HG02840 (cell line): Measurements from ENCODE around the gene FADS6.

Source experiments
- ATAC-seq: cut with Tn5 transposase; IDR thresholded peaks from one replicate; pipeline ENCODE4 v1.9.1; 2021; ENCODE audit warnings: mild to moderate bottlenecking, moderate library complexity, moderate number of reproducible peaks; ENCODE audit not compliant: unreplicated experiment, low FRiP score

Gene FADS6

DNA sequence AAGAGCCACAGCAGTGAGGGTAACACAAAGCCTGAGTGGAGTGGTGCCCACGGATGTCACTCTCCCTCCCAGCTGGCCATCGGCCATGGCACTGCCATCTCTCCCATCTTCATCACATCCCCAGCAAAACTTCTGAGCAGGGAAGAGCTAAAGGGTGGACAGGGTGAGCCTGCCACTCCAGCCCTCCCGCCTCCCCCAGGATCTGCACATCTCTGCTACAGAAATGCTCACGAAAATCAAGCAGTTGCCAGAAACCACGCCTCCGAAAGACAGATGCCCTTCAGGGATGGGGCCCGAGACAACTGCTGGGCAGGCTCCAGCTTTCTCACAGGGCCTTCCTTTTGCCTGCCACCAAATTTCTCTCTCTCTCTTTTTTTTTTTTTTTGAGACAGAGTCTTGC, 37.3 kb downstream of the FADS6 start:
- ATAC-seq = no peak

DNA sequence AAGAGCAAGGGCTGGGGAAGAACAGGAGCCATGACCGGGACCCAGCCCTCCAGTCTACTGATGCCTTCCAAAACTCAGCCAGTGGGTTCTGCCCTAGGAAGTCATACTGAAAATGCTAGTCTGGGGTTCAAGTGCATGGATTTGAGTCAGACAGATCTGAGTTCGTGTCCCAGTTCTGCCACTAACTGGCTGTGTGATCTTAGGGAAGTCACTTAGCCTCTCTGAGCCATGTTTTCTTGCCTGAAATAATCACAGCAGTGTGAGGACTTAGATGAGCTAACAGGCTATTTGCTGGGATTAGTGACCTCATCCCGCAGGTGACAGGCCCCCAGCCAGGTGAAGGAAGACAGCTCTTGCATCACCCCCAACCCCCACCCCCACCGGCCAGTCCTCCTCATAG, 38.1 kb downstream of the FADS6 start:
- ATAC-seq = no peak

GRCh38 chr17:74854792-74855191, 38.6 kb downstream of the FADS6 start:
- no peak for ATAC-seq

GRCh38 chr17:74853669-74854068, 39.8 kb downstream of the FADS6 start:
- no peak for ATAC-seq

GRCh38 chr17:74853048-74853397, 40.4 kb downstream of the FADS6 start:
- ATAC-seq = no peak

GRCh38 chr17:74852237-74853047, 41.0 kb downstream of the FADS6 start:
- ATAC-seq = no peak

- ATAC-seq = no peak
Observed at GRCh38 chr17:74851612-74852236, 41.7 kb downstream of the FADS6 start.

DNA sequence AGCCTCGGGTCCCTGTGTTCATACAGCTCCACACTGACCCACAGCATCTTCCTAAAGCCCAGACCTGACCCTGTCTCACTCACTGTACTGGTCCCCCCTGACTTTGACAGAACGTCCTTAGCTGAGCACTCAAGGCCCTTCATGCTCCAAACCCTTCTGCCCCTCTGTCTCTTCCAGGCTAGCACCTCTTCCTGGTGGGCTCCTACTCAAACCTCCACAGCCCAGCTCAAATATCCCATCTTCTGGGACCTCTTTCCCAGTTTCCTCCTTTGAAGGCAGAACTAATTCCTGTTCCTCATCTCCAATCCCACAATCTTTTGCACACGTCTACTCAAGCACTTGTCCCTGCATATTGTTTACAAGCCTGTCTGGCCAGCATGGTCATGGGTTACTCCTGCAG, 42.5 kb downstream of the FADS6 start:
- no peak for ATAC-seq

GRCh38 chr17:74850310-74850709, 43.1 kb downstream of the FADS6 start:
- no peak for ATAC-seq

- ATAC-seq = no peak
Observed at GRCh38 chr17:74848656-74849399, 44.6 kb downstream of the FADS6 start.

GRCh38 chr17:74846621-74847020, 46.8 kb downstream of the FADS6 start:
- ATAC-seq = no peak

DNA sequence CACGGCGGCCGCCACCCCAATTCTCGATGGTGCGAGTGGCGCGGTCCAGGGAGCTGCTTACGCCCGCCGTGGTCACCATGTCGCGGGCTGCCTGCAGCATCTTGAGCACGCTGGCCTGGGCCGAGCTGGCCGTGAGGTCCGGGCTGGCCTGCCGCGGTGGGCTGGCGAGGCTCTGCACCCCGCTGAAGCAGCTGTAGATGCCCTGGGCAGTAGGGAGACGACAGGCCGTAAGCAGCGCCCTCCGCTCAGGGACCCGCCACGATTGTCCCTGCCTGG, 50.1 kb downstream of the FADS6 start:
- no peak for ATAC-seq

DNA sequence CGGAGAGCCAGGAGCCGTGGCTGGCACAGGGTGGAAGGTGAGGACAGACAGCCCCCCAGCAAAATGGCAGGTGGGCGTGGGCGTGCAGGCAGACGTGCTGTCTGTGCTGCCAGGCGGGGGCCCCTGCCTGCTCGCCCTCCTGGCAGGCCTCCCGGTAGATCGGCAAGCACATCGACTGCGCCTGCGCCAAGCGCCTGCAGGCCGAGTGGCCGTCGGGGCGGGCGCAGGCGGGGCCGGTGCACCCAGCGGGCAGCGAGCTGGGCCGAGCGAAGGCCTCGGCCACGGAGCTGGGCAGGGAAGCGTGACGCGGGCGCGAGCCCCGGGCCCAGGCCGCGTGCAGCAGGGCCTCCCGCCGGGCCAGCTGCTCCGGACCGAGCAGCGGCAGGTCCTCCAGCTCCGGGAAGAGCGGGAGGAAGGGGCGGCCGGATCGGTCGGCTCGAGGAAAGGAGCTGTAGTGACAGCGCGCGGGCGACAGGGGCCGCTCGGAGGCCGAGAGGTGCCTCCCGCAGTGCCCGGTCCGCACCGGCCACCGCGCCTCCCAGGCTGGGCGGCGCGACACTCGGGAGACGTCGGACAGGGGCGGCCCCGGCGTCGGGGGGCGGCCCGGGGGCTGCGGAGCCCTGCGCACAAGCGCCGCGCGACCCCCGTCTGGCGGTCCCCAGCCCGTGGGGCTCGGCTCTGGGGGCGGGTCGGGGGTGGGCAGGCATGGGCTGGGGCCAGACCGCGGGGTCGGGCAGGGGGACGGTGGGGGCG, 50.7 kb downstream of the FADS6 start:
- ATAC-seq = no peak

- no peak for ATAC-seq
Observed at GRCh38 chr17:74842146-74842598, 51.3 kb downstream of the FADS6 start.

DNA sequence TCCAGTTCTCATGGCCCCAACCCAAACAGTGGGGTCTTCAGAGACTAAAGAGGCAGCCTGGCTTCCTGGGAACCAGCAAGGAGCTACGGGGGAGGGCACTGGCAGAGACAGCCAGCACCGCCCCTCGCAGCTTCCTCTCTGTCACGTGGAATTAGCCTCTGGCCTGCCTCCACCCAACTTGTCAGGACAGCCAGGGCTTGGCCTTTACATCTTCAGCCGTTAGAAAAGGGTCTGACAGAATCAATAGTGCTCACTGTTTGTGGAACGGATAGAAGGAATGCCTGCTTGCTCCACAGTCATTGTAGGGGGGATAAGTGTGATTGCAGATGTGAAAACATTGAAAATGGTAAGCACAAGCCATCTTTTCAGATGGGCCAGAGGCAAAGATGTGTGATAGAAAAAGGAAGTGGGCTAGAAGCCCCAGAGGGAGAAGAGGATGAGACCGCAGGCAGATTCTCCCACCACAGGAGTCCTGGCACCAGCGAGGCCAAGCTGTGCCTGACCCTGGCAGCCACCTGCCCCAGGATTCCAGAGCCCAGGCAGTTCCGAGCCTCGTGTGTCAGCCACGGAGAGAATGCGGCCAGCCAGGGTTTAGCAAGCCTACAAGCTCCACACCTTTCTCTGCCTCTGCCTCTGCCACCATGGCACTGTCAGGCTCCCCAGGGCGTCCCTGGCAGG, 52.3 kb downstream of the FADS6 start:
- no peak for ATAC-seq

DNA sequence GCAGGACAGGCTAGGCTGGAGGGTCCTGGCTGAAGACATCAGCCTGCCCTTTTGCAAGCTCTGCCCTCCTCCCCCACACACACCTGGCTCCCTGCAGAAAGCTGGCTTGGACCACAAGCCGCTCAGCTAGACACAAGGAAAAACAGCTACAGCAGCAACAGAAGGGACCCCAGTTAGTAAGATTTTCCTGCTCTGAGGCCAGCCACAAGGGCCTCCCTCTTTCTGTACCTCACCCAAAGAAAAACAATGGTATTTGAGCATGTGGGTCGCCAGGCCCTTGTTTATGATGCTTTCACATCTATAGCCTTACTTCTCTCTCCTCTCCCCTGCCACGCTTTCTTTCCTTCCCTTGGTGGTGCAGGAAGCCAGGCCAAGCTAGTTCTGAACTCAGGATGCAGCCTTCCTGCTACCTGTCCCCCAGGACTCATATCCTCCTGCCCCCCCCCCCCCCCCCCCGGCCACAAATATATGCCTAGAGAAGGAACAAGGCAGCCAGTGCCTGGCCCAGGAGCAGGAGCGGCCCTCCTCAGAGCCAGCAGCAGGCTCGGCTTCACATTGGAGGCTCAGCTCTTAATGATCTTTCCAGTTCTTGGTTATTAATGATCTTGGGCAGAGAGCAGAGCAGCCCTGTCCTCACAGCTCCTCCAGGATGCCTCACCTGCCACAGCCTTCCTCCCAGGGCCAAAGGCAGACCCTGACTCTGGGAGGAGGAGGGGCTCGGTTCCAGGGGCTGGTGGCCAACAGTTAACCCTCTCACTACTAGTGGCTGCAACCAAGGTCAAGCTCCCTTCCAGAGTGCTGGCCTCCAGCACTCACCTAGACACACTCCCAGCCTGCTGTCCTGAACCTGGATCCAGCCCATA, 53.2 kb downstream of the FADS6 start:
- no peak for ATAC-seq

- ATAC-seq = no peak
Observed at GRCh38 chr17:74838274-74838673, 55.2 kb downstream of the FADS6 start.

GRCh38 chr17:74836691-74837467, 56.6 kb downstream of the FADS6 start:
- no peak for ATAC-seq

- no peak for ATAC-seq
Observed at GRCh38 chr17:74836191-74836590, 57.2 kb downstream of the FADS6 start.
